Glomerular visceral epithelial cell (primary cell): ENCODE data around the gene CHRND.
A peak's percentile ranks its signal among the peaks of the same experiment; 100 is the strongest.
"Not testable (repeated sequence)": the region's sequence is repeated elsewhere in the genome, so short reads cannot be mapped to it uniquely, and the experiment has no call there.

Source experiments
- DNase-seq: peaks from one replicate; pipeline ENCODE4 v3.0.0-alpha.2; 2016; ENCODE audit errors: extremely low spot score

Gene CHRND

GRCh38 chr2:232542715-232543467 is 16.9 kb downstream of the CHRND start:
- no peak for DNase-seq

- DNase-seq, result no peak
These were observed 17.5 kb downstream of the CHRND start for GRCh38 chr2:232543491-232543890.

GRCh38 chr2:232543928-232544631 is 18.1 kb downstream of the CHRND start:
- no peak for DNase-seq

- no peak for DNase-seq
These were observed 18.7 kb downstream of the CHRND start for GRCh38 chr2:232544674-232545073.

- DNase-seq, result no peak
These were observed 19.8 kb downstream of the CHRND start for GRCh38 chr2:232545511-232546375.

- DNase-seq, result no peak
These were observed 22.0 kb downstream of the CHRND start for GRCh38 chr2:232547991-232548390.

- DNase-seq, result no peak
These were observed 23.8 kb downstream of the CHRND start for GRCh38 chr2:232549655-232550353.

- peak; percentile 95 for DNase-seq
These were observed 24.6 kb downstream of the CHRND start, which contains the start of the genes EIF4E2 and TIGD1 for GRCh38 chr2:232550354-232551249. Gene EIF4E2, plus strand, starts transcription at chr2:232550689. Its CDS starts 36 bp downstream, at chr2:232550725. Gene TIGD1, minus strand, starts transcription at chr2:232550557. Its CDS starts 675 bp downstream, at chr2:232549882.

- no peak for DNase-seq
These were observed 25.3 kb downstream of the CHRND start for GRCh38 chr2:232551250-232551638.

- no peak for DNase-seq
These were observed 25.8 kb downstream of the CHRND start for GRCh38 chr2:232551776-232552175.

- DNase-seq, result no peak
These were observed 30.5 kb downstream of the CHRND start for GRCh38 chr2:232556426-232556825.

- no peak for DNase-seq
These were observed 36.7 kb downstream of the CHRND start for GRCh38 chr2:232562515-232563151.

- DNase-seq, result no peak
These were observed 37.6 kb downstream of the CHRND start for GRCh38 chr2:232563580-232563979.

- DNase-seq, result no peak
These were observed 41.8 kb downstream of the CHRND start for GRCh38 chr2:232567721-232568120.

- DNase-seq, result peak; percentile 82
These were observed 42.2 kb downstream of the CHRND start for GRCh38 chr2:232568161-232568560.

- no peak for DNase-seq
These were observed 43.6 kb downstream of the CHRND start for GRCh38 chr2:232569541-232569940.

GRCh38 chr2:232570481-232570880 is 44.5 kb downstream of the CHRND start:
- DNase-seq, result not testable (repeated sequence)

- DNase-seq, result peak; percentile 65
These were observed 45.1 kb downstream of the CHRND start for GRCh38 chr2:232571026-232571474.

GRCh38 chr2:232573042-232573441 is 47.1 kb downstream of the CHRND start:
- DNase-seq, result no peak
